Sciatic nerve (tissue), 2 donors: Measurements from ENCODE around the gene GLP1R. TPM values are rescaled to one million over a fixed set of nuclear protein-coding genes. Genes with fewer than 3 reads are reported as not detected.
"Not testable (repeated sequence)": the region's sequence is repeated elsewhere in the genome, so short reads cannot be mapped to it uniquely, and the experiment has no call there.

Experiments used
- ATAC-seq: fragments of 200-7000 bp; cut with Tn5 transposase; one replicate; pipeline ENCODE4 v1.9.1; 2020; ENCODE audit warnings: mild to moderate bottlenecking, moderate library complexity
- DNase-seq: peaks from one replicate; pipeline ENCODE4 v3.0.0-alpha.2; 2020; ENCODE audit warnings: low spot score
- intact Hi-C: fragments of 100-400 bp; cut with DNase I; formaldehyde crosslinking; loops from one replicate; pipeline ENCODE4 v1.14.2; 2022
- total RNA-seq: library from RNA; stranded (reverse); fragmentation: NEBNext Ultra II Directional; extraction: Animal tissue kit (Norgen Biotek cat#: 25700); gene quantifications from one replicate; pipeline ENCODE4 v1.2.1, GENCODE V29; 2021
- donor health status: DM: no; HTN: no; CAD: no.
- donor health status: DM: no; HTN: no; CAD: no.

The GLP1R gene
- total RNA-seq, 1 donor from 2014 or later, result 1.6 TPM

DNA sequence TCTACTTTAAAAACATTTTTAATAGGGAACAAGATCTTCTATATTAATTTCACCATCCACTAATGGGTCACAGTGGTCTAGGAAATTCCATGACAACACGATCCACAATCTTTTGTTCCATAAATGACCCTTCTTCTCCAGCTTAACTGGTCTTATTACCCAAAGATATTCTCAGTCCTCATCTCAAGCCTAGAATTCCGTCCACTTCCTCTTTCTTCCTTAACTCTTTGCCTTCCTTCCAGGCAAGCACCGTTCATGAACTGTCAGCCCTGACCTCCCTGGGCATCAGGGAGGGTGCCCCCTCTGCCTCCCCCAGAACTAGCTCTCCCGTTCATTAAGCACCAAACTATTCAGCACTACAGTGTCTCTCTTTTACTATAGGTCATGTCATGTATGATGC lies 58.5 kb downstream of the GLP1R start:
- intact Hi-C loops, result no loop called here
- DNase-seq, result no peak
- ATAC-seq, result no peak

GRCh38 chr6:39107641-39108040 lies 59.1 kb downstream of the GLP1R start:
- intact Hi-C loops, result no loop called here
- no peak for DNase-seq

DNA sequence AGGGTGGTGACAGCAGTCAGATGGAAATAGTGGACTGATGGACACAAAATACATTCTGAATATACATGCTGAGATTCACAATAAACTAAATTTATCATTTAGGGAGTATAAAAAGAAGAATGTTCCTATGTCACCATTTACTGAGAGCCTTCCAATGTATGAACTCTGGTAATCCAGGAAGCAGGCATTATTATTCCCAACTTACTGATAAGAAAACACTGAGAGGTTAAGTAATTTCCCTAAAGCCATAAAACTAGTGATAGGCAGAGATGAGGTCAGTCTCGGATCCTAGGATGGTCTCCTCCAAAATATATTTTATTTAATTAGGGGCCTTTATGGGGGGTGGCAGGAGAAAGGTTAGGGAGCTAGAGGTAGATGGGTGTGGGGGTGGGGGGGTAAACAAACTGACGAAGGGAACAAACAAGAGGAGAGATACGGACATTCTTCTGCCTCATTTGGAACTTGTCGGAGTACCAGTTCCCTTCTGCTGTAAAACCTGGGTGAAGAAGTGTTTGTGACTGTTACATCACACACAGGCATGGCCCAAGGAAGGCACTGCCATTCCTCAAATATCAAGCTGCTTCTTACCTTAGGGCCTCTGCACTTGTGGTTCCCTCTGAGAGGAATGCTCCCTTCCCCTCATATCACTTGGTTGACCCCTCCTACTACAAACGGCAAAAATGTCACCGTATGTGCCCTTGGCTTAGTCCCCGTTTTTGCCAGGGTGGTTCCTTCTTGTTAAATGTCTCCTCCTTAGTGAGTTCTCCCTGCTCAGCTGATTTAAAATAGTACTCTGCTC lies 59.7 kb downstream of the GLP1R start:
- intact Hi-C loops, result no loop called here

More at GRCh38 chr6:39107641-39108040, 59.1 kb downstream of the GLP1R start:
- no peak for ATAC-seq

DNA sequence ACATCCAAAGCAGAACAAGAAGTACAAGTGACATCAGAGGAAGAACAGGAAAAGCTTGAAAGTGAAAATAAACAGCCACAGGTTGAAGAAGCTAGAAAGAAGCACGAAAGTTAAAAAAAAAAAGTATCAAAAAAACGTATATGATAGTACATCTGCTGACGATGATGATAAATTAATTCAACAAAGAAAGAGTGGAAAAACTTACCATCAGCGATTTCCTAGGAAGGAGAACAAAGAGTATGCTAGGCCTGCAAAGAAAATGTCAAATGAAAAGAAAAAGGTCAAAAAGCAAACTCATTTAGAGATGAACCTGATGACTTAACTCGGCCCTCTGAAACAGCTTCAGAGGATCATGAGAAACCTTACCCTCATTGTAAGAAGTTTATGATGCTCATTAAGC lies 62.7 kb downstream of the GLP1R start:
- no peak for ATAC-seq
- intact Hi-C loops, result no loop called here
- DNase-seq, result no peak

More for the DNA sequence above, 59.7 kb downstream of the GLP1R start:
- ATAC-seq (no peak), DNase-seq (no peak)

GRCh38 chr6:39113788-39114187 lies 65.2 kb downstream of the GLP1R start:
- ATAC-seq (no peak), DNase-seq (no peak)
- intact Hi-C loops, result no loop called here

DNA sequence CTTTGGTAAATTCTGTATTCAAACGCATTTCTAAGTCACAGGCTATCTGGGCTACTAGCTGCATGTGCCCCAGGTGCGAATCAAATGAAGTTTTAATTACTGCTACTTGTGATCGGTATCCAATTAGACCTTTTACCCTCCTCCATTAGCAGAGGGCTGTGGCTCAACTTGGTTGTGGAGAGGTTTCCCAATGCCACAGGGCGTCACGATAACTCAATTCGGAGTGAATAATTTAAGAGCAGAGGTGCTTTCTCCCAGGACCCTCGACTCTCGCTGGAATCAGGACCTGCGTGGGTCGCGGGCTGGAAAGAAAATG lies 65.8 kb downstream of the GLP1R start:
- intact Hi-C loops, result no loop called here
- ATAC-seq (peak; percentile 27), DNase-seq (no peak)

DNA sequence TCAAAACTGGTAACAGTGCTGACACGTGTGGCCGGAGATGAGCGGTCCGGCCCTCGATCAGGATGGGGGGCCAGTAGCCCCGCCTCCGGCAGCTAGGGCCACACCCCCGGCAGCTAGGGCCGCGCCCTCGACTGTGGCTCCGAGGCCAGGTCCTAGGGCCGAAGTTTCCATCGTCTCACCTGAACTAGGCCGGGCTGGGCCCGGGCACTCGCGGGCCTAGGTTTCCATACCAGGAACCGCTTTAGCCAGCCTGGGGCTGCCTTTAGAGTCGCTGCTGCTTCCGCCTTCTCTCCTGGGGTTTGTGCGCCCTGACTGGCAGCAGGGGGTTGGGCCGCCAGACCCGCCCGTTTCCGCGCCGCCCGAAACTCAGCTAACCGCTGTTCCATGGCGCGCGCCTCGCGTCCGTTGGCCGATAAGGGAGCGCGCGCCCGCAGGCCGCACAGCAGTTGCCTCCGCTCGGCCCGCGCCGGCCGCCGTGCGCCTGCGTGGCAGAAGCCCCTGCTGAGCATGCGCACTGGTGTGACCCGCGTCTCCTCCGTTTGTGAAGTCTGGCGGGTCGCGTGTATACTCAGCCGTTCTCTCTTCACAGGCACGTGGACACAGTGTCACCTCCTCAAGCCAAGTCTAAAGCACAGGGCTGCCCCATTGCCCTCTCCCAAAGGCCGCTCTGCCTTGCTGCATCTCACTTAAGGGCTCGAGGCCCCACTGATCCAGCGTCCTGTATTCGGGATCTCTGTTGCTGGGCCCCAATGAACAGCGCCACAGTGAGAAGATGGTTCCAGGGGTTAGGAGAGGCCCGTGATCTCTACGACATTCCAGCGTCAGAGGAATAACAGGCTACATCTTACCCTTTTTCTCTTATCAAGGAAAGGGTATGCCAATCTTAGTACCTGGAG lies 66.4 kb downstream of the GLP1R start, which contains the start of gene SAYSD1:
Gene SAYSD1 (minus strand): TSS at position 483 of the 896 bp plus-strand sequence. CDS start 97 bp downstream, at position 386.
- intact Hi-C loops, result no loop called here
- ATAC-seq, result peak; percentile 99
- DNase-seq, result peak; percentile 94

DNA sequence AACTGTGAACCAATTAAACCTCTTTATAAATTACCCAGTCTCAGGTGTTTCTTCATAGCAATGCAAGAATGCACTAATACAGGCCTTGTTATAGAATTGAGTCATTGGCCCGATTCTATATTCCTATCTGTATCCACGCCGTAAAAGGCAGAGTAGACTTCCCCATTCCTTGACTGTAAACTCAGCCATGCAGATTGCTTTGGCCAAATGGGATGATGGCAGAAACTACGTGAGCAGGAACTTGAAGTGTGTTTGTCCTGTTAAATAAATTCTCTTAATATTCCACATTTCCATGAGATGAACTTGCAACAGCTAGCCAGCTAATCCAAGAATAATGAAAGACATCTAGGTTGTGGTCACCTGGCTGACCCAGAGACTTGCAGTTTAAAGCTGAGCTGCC lies 70.3 kb downstream of the GLP1R start:
- intact Hi-C loops, result no loop called here
- ATAC-seq (no peak), DNase-seq (no peak)

DNA sequence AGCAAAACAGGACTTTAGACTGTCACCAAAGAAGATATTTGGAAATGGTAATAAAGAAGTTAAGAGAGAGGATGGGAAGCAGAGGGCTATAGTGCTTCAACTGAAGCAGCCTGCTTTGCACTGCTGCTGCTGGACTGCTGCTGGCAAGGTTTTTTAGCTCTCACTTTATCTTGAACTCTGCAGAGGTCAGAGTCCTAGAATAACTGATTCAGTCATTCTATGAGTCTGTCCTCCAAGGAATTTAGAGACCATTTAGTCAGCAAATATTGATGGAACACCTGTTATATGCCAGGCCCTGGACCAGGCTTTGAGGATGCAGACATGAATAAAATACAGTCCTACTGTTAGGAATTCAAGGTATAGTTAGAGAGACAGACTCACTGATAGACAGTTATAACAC lies 75.5 kb downstream of the GLP1R start:
- intact Hi-C loops, result no loop called here
- DNase-seq, result no peak
- no peak for ATAC-seq

DNA sequence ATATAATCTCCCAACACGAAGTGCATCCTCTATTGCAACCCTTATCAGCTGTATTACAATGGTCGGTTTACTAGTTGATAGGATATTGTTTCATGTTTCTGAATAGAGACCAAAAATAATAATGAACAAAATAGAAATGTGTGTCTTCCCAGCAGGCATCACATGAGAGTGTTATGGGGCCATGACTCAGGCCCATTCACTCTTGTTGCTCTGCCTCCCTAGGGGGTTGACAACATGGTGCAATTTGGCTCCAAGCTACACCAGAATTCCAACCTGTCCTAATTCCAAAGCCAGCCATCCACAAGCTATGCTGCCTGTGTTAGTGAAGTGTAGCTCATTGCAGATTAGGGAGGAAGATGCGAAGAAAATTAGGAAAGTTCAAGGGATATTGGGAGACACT lies 79.5 kb downstream of the GLP1R start:
- DNase-seq (no peak), ATAC-seq (peak; percentile 80)
- intact Hi-C loops, result no loop called here

GRCh38 chr6:39128832-39129231 lies 80.3 kb downstream of the GLP1R start:
- ATAC-seq, result peak; percentile 71
- no peak for DNase-seq
- intact Hi-C loops, result no loop called here

GRCh38 chr6:39130691-39131090 lies 82.1 kb downstream of the GLP1R start:
- ATAC-seq, result no peak
- intact Hi-C loops, result no loop called here
- no peak for DNase-seq

- ATAC-seq, DNase-seq, intact Hi-C loops: not testable (repeated sequence)
Measured at GRCh38 chr6:39134761-39135160, 86.2 kb downstream of the GLP1R start.

DNA sequence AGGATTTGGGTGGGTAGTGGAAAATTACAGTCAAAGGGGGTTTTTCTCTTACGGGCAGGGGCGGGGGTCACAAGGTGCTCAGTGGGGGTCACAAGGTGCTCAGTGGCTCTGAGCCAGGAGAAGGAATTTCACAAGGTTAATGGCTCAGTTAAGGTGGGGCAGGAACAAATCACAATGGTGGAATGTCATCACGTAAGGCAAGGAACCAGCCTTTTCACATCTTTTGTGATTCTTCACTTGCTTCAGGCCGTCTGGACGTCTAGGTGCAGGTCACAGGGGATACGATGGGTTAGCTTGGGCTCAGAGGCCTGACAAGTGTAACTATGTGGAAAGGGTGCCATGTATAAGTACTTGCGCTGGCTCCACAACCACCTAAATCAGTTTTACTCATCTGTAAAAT lies 87.6 kb downstream of the GLP1R start:
- intact Hi-C loops, DNase-seq, ATAC-seq: not testable (repeated sequence)

- no peak for DNase-seq
- intact Hi-C loops, result no loop called here
Measured at GRCh38 chr6:39137245-39137644, 88.7 kb downstream of the GLP1R start.

More at GRCh38 chr6:39137245-39137644, 88.7 kb downstream of the GLP1R start:
- ATAC-seq, result no peak

Other genes starting within 250 kb of the GLP1R start
- 15.3 TPM for gene SAYSD1, start 66.4 kb downstream of the GLP1R start, total RNA-seq
- gene KCNK5, start 180.7 kb downstream of the GLP1R start, total RNA-seq, result 15.6 TPM